ENCODE results near the gene GSTM2. TPM values are rescaled to one million over a fixed set of nuclear protein-coding genes. Genes with fewer than 3 reads are reported as not detected.
A peak's percentile ranks its signal among the peaks of the same experiment; 100 is the strongest.

Gene GSTM2
- total and polyA plus RNA-seq, 2 donors (not counting 3 experiments of a cell fraction or from before 2014, with no cell fraction given), result 21.5 to 23.6 TPM

DNA sequence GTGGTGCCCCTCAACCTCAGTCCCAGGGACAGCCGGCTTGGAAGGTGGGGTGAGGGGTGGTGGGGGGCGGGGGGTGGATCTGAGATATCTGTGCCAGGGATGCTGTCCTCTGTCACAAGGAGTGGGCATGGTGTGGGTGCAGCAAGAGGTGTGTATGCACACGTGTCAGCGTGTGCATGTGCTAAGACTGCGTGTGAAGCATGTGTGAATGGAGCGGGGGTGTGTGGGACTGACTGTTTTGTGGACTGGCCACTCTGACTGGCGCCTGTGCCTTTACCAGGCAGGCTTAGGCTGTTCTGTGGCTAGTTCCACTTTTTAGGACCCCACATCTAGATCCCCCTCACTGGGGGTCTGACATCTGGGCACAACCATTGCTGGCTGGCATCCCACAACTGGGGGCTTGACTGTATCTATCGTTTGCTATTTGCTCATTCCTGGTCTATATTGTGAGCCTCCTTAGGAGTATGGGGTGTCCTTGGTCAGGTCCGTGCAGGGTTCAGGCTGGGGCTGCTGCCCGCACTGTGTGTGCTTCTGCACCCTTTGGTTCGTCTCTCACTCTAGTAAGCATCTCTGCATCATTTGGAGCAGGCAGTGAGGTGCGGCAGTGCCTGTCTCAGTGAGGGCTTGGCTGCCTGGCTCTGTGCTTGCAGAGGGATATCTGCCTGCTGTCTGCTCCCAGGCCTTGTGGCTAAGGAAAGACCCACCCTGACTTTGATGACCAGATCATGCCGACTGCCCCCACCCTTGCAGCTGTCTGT, 46.3 kb upstream of the GSTM2 start:
- CTCF ChIA-PET, result interaction anchor here (1.1 to 1.5 kb wide), 2 partner anchors 19 to 153 kb away, joined by 6 read pairs; no protein-coding TSS in a partner anchor
- peak overlapping the region; percentile 5 to 76 (median 46) for H3K4me3 ChIP-seq (replicated peaks in 1 of 3; ENCODE audit: insufficient read depth in 1 of 3, low read depth in 1 of 3, low read length in 3 of 3)
- no peaks in the 10 kb centered on the region for H3K9me3 ChIP-seq (replicated peaks; ENCODE audit: control insufficient read depth, insufficient read depth, low read length)
- H3K9me1 ChIP-seq (replicated peaks; ENCODE audit: control insufficient read depth, extremely low read depth, insufficient read depth, low read length), result no peaks in the 10 kb centered on the region
- peak; percentile 44 for FAIRE-seq
- H2AFZ ChIP-seq (ENCODE audit: low read depth, low read length), result no peak overlapping the region
- POLR2A ChIA-PET, result no interaction called here
- intact Hi-C loops (cut with micrococcal nuclease) (loop anchor here (1.0 kb wide), 1 partner anchor 75 kb away; no protein-coding TSS in a partner anchor), dilution Hi-C loops (cut with MboI; ENCODE audit: extremely low pct_ligation_motif_present, low sequenced_read_pairs) (no loop called here)
- no peaks in the 10 kb centered on the region for H3K27me3 ChIP-seq (ENCODE audit: control insufficient read depth in 2 of 2, insufficient read depth in 2 of 2, low read length in 2 of 2)
- H3K4me1 ChIP-seq (ENCODE audit: control insufficient read depth, extremely low read depth, insufficient read depth, low read length), result peaks cover 42% of the 10 kb centered on the region
- DNase-seq (ENCODE audit: low read depth, low spot score), result no peak
- TSS peak; percentile 3 for BruUV-seq (replicated peaks)
- peaks cover 51% of the 10 kb centered on the region for H3K79me2 ChIP-seq (ENCODE audit: control insufficient read depth, insufficient read depth, low read length)
- H3K36me3 ChIP-seq (ENCODE audit: control insufficient read depth in 2 of 2, extremely low read depth in 1 of 2, insufficient read depth in 2 of 2, low read length in 2 of 2), result peaks cover 0 to 3% of the 10 kb centered on the region in 2 experiments
- no peaks in the 10 kb centered on the region for H4K20me1 ChIP-seq (replicated peaks; ENCODE audit: control insufficient read depth, extremely low read depth, insufficient read depth, low read length)
- H3K27ac ChIP-seq (ENCODE audit: insufficient read depth, low read depth, low read length), result peak overlapping the region; percentile 25
- peak overlapping the region; percentile 37 for H3K9ac ChIP-seq (replicated peaks; ENCODE audit: extremely low read depth, insufficient read depth, low read length)
- no peak for TF ChIP-seq POLR2A (IDR thresholded peaks at IDR 0.05; ENCODE audit: low read depth, low read length)
- TF ChIP-seq, protein P1, sequence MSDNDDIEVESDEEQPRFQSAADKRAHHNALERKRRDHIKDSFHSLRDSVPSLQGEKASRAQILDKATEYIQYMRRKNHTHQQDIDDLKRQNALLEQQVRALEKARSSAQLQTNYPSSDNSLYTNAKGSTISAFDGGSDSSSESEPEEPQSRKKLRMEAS (IDR thresholded peaks at IDR 0.05; ENCODE audit: insufficient read depth, insufficient read length), result peak; percentile 76
- H3K4me2 ChIP-seq (ENCODE audit: insufficient read depth, low read length), result peak overlapping the region; percentile 39

DNA sequence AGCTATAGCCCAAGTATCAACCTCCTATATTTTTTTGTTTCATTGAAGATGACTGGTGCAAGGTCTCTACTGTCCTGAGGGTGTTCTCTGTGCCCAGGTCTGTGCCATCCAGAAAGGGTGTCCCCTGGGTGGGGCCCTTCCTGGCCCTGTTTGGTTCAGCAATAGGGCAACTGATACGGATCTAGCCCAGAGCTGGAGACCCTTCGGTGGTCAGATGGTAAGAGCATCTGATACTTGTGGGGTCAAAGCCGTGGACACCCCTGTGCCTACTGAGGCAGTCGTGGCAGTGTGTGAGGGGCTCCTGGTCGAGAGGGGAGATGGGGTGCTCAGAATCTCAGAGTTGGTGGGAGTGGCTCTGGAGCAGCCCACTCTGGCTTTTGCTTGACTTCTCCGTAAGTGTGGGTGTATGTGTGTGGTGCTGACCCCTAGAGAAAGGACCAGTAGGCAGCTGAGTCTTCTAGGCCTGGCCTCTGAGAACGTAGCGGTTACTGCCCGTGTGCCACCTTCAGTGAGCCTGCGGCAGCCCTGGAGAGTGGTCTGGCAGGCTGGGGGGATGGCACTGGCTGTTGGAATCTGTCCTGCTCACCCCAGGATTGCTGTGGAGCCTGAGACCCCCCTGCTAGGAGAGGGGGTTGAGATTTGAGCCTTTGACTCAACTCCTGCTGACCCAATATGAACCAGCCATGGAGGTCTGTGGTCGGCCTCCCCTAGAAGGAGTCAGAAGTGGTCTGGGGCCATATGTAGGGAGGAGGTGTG, 45.5 kb upstream of the GSTM2 start:
- no peak for FAIRE-seq
- Histone ChIP-seq H3K4me2 (ENCODE audit: insufficient read depth, low read length) (peak overlapping the region; percentile 39), H3K9me1 (replicated peaks; ENCODE audit: control insufficient read depth, extremely low read depth, insufficient read depth, low read length) (no peaks in the 10 kb centered on the region), H3K9me3 (replicated peaks; ENCODE audit: control insufficient read depth, insufficient read depth, low read length) (no peaks in the 10 kb centered on the region), H3K79me2 (ENCODE audit: control insufficient read depth, insufficient read depth, low read length) (peaks cover 51% of the 10 kb centered on the region), H3K4me3 (replicated peaks in 1 of 3; ENCODE audit: insufficient read depth in 1 of 3, low read depth in 1 of 3, low read length in 3 of 3) (no peak overlapping the region), H3K4me1 (ENCODE audit: control insufficient read depth, extremely low read depth, insufficient read depth, low read length) (peaks cover 34% of the 10 kb centered on the region), H3K9ac (replicated peaks; ENCODE audit: extremely low read depth, insufficient read depth, low read length) (no peak overlapping the region), H3K36me3 (ENCODE audit: control insufficient read depth in 2 of 2, extremely low read depth in 1 of 2, insufficient read depth in 2 of 2, low read length in 2 of 2) (peaks cover 0 to 10% of the 10 kb centered on the region in 2 experiments), H3K27me3 (ENCODE audit: control insufficient read depth in 2 of 2, insufficient read depth in 2 of 2, low read length in 2 of 2) (no peaks in the 10 kb centered on the region), H3K27ac (ENCODE audit: insufficient read depth, low read depth, low read length) (no peak overlapping the region), H2AFZ (ENCODE audit: low read depth, low read length) (no peak overlapping the region), H4K20me1 (replicated peaks; ENCODE audit: control insufficient read depth, extremely low read depth, insufficient read depth, low read length) (no peaks in the 10 kb centered on the region)
- dilution Hi-C loops (cut with MboI; ENCODE audit: extremely low pct_ligation_motif_present, low sequenced_read_pairs) (no loop called here), intact Hi-C loops (cut with micrococcal nuclease) (no loop called here)
- ChIA-PET POLR2A (no interaction called here), CTCF (interaction anchor here (1.1 kb wide), 1 partner anchor 19 kb away, joined by 6 read pairs; no protein-coding TSS in a partner anchor)
- no peak for DNase-seq (ENCODE audit: low read depth, low spot score)
- no TSS peak for BruUV-seq (replicated peaks)
- TF ChIP-seq EZH2 (IDR thresholded peaks at IDR 0.05; ENCODE audit: borderline replicate concordance, low read depth, low read length, severe bottlenecking), result no peak
